Stimulated activated CD8-positive, alpha-beta memory T cell treated with anti-CD3 and anti-CD28 coated beads, Interleukin-4, amount 100 ng/mL, for 48 hours (primary cell): ENCODE data around the gene S100A7.

ENCODE experiments used
- DNase-seq: peaks from one replicate; pipeline ENCODE4 v3.0.0-alpha.2; 2020

Gene S100A7

DNA sequence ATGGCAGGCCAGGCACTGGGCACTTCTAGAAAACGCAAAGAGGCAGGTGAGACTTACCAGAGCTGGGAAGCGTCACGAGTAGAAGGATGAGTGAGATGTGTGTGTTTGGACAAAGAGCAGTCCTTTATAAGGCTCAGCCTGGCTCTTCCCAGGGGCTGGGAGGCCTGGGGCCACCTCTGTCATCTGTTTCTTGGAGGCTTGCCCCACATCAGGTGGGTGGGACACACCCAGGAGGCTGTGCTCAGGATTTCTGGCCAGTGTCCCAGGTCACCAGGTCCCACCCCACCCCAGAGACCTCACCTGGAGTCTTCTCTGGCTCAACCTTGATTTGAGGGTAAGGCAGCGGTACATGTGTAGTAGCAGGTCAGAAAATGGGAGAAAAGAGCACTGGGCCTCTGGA lies at the start of gene S100A7:
TSS of gene S100A7 (minus strand) at position 101 of the 400 bp plus-strand sequence. CDS start 1,638 bp downstream, outside the sequence.
- DNase-seq = no peak

GRCh38 chr1:153509729-153510354 lies 49.4 kb upstream of the S100A7 start:
- DNase-seq = peak; percentile 86

- DNase-seq = no peak
Measured at GRCh38 chr1:153509036-153509435, 48.6 kb upstream of the S100A7 start.

DNA sequence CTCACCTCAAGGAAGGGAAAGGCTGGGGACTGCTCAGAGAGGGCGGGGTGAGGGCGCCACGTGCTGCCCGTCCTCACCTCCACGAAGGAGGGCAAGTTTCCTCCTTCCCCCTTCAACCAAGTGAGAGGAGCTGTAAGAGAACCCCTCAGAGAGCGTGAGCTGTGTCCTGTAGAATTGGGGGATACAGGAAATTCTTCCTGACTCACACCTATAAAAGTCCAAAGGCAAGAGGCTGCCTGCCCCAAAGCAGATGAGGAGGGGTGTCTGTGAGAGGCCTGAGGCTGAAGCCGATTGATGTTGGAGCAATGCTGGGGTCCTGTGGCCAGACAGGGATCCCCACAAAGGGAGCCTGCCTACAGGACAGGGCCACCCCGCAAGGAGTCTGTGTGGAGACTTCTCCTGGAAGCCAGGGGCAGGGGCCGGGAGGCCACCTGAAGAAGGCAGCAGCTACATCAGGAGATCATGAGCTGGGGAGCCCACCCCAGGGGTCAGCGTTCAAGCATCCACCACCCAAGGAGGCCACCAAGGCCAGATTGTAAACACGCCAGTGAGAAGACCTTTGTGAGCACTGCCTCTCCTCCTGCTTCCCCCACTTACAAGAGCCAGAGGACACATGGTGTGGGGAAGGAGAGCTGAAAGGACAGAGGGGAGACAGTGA lies 47.6 kb upstream of the S100A7 start:
- no peak for DNase-seq

- DNase-seq = no peak
Measured at GRCh38 chr1:153506831-153507413, 46.5 kb upstream of the S100A7 start.

DNA sequence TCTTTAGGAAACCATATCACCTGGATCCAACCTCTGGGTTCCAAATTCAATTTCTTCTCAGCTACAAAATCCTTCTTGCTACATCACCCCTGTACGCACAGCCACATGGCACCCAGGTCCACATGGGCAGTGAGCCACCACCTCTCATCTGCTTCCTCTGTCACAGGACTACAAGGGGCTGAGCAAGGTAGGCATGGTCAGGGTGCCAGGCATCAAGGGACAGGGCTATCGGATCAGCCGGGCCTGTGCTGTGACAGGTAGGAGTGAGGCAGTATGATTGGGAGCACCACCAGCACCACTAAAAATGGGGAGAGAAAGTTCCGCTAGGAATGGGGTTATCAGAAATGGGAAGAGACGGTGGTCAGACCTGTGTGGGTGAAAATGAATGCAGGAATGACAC lies 45.9 kb upstream of the S100A7 start:
- no peak for DNase-seq

DNA sequence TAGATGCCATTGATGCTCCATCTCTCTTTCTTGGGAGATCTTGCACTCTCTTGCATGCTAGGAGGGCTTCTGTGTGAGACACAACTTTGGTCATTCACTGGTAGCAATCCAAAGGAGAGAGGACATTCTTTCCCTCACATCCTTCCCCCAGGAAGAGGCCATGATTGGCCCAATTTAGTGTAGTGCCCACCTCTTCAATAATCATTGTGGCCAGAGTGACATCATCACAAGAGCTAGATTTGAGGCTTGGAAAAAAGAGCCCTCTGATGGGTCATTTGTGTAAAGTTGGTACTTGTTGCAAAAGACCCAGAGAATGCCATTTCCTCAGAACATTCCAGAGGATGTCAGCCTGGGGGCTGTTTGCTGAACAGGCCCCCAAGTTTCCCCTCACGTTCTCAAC lies 45.1 kb upstream of the S100A7 start:
- DNase-seq = no peak

DNA sequence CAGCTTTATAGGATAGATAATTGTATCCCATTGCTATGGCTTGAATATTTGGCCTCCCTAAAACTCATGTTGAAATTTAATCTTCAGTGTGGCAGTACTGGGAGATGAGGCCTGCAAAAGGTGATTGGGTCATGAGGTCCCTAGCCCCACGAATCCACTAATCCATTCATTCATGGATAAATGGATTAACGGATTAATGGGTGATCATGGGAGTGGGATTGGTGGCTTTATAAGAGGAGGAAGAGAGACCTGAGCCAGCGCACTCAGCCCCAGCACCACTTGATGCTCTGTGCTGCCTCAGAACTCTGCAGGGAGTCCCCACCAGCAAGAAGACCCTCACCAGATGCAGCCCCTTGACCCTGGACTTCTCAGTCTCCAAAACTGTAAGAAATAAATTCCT lies 43.3 kb upstream of the S100A7 start:
- DNase-seq = no peak

GRCh38 chr1:153498746-153499145 lies 38.3 kb upstream of the S100A7 start:
- DNase-seq = no peak

DNA sequence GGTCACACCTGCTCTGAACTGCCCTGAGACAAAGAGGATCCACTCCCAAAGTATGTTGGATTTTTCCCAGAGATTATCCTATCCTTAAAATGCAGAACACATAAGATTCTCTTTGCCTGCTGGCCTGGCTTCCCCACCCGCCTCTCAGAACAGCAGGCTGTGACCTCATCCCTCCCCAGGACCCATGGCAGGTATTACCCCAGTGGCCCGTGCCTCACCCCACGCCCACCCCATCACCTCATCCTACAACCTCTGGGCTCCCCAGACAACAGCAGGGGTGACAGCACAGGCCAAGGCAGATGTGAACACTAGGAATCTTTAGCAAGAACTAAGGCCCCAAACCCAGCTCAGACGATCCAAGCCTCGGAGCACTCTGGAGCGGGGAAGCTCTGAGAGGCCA lies 35.1 kb upstream of the S100A7 start:
- no peak for DNase-seq

DNA sequence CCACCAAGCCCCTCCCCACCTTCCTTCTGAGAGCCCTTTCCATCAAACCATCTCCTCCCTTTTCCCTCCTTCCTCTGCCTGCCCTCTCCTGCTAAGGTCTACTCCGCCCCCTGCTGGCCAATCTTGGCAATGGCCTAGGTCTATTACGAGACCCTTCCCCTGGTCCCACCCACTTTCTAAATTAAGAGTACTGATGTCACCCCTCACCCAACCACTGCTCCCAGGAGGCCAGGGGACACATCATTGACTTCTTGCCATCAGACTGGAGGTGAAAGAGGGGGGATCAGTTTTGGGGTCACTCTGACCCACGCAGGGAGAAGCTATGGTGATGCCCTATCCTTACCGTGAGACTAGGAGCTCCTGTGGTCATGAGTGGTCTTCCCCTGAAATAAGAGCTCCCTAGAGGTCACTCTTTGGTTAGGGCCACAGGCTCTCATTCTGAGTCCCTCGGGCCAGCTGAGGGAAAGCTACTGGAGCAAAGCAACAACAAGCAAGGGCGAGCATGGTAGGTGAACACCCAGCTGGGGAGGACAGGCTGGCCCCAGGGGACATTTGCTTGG lies 34.6 kb upstream of the S100A7 start:
- peak; percentile 96 for DNase-seq

- no peak for DNase-seq
Measured at GRCh38 chr1:153493343-153493960, 33.0 kb upstream of the S100A7 start.

- DNase-seq = peak; percentile 28
Measured at GRCh38 chr1:153490272-153491051, 30.0 kb upstream of the S100A7 start.

DNA sequence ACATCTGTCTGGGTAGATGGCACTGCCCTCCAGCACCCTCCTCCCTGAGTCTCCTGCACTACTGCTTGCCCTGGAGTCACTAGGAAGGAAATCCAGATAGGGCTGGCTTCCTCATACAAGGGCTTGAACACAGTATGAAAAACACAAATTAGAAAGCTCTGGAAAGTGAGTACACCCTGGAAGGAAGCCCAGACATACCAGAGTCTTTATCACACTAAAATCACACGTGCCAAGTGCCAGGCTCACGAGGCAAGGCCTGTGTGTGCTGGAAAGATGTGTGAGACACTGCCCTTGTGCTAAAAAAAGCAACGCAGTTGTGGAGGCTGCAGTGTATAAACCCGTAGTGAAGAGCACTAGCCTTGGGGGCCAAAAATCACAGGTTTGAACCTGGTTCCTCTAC lies 28.3 kb upstream of the S100A7 start:
- DNase-seq = no peak

DNA sequence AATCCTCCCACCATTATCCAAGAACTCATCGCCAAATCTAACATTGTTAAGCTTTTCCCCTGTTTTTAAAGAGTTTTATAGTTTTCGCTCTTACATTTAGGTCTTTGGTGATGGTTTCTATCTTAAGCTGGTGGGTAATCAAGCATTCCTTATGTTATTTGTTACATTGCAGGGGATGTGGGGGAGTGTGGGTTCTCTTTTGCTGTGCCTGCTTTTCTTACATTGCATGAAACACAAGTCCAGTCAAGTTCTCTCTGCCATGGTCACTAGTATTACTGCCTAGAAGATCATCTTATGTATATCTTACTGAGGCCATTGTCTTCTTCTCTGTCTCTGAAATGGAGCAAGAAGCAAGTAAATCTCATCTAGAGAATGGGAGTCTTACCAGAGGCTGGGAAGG lies 27.3 kb upstream of the S100A7 start:
- DNase-seq = no peak

DNA sequence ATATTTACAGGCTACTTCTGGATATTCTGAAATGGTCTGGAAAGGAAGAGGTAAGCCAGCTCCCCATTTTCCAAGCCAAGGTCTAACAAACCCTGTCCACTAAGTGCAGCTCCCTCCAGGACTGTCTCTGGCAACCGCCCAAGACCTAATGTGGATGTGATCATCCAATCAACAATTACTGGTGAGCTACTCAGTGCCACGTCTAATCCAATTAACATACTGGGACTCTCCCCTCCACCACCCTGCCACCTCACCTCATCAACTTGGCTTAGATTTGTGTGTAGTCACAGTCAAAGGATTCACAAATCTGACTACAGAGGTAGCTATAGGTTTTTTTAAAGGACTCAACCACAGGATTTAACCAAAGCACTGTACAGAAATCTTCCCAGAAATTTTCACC lies 25.4 kb upstream of the S100A7 start:
- no peak for DNase-seq

DNA sequence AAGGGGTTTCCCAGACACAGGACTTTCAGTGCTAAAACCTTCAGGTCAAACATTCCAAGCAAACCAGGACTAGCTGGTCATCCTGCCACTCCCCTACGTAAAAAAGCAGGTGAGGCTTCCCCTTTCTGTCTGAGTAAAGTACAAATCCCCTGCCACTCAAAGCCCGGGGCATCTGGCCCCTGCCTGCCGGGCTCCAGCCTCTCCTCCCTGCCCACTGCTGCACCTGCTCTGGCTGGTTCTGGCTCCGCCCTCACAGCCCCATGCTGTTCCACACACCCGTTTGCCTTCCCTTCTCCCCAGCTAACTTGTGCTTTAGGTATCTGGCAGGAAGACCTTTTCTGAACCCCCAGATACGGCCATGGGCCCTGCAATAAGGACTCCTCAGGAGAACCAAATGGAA lies 23.3 kb upstream of the S100A7 start:
- no peak for DNase-seq

DNA sequence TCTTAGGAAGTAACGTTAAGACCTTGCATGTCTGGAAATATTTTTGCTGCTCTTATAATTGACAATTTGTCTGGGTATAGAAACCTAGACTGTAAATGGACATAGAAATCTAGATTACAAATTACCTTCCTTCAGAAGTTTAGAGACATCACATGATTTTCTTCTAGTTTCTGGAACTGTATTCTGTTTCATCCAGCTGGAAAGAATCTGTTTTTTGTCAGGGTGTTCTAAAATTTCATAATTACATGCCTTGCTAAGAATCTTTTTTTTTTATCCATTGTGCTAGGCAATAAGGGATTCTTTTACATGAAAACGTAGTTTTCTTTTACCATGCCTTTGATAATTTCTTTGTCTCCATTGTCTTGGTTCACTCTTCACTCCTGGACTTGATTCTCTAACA lies 20.7 kb upstream of the S100A7 start:
- no peak for DNase-seq

GRCh38 chr1:153478692-153479618 lies 18.5 kb upstream of the S100A7 start:
- no peak for DNase-seq

DNA sequence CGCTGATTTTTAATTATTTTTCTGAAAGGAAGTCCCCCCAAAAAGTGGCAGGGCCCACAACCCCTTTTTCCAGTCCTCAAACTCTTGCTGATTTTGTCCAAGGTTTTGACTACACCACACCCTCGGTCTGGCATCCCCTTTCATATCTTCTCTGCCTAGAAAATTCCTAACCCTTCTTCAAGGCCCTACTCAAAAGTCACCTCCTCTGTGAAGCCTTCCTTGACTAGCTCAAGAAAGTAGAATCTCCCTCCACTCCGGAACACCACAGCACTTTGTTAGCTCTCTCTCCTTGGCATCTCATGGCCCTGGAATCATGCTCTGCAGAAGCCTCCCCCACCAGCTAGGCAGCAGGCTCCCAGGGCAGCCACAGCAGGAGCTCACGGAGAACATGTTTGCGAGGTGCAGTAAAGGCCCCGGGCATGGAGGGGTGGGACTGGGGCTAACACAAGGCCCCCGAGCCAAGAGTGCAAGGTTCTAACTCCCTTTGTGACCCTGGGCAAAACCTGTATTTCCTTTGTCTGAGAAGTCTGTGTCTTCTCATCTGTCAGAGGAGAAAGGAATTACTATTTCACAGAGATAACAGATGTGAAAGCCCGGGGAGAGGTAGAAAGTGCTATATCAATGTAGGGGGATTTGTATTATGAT lies 17.7 kb upstream of the S100A7 start:
- DNase-seq = no peak

GRCh38 chr1:153476491-153477093 lies 16.1 kb upstream of the S100A7 start:
- no peak for DNase-seq
